Measurements from ENCODE around the gene ALPG. TPM values are rescaled to one million over a fixed set of nuclear protein-coding genes. Genes with fewer than 3 reads are reported as not detected.

Gene ALPG
- total and polyA plus RNA-seq, 2 of the 13 experiments (the other 11 are each of a cell fraction or from before 2014, with no cell fraction given): not detected

DNA sequence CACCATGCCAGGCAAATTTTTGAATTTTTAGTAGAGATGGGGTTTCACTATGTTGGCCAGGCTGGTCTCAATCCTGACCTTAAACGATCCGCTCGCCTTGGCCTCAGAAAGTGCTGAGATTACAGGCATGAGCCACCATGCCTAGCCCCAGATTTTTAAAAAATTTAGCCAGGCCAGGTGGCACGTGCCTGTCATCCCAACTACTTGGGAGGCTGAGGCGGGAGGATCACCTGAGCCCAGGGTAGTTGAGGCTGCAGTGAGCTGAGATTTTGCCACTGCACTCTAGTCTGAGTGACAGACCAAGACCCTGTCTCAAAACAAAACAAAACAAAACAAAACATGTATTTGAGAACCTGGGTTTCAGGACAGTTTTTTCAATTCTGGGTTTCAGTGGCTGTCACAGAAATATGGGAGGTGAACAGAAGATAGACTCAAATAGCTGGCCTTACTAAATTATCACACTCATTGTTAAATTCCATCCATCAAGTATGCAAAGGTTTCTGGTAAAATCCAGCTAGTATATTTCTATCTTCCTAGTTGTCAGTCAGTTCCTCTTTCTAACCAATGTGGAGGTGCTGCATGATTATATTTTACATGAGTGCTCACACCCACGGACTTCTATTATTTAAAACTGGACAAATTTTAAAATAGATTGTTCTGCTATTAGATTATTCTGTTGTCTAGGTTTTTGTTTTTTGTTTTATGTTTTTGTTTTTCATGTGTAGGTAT, 5.4 kb downstream of the ALPG start:
- in situ Hi-C loops (cut with HindIII; ENCODE audit: extremely low pct_ligation_motif_present, low pct_unique_long_range_greater_than_20kb) (no loop called here), intact Hi-C loops (cut with micrococcal nuclease; ENCODE audit: unreplicated experiment) (no loop called here)
- Histone ChIP-seq H3K27me3 (ENCODE audit: control insufficient read depth in 1 of 2, insufficient read depth in 2 of 2, low read length in 2 of 2) (peaks cover 1 to 49% of the 10 kb centered on the region in 2 experiments; a peak in 4 of 5 replicates), H3K79me2 (ENCODE audit: insufficient read depth, low read length) (no peaks in the 10 kb centered on the region), H3K4me2 (ENCODE audit: low read depth, low read length) (no peak overlapping the region), H3K27ac (ENCODE audit: extremely low read length, insufficient read depth, low read length) (no peak overlapping the region), H3K9ac (ENCODE audit: insufficient read depth, low read depth, low read length) (no peak overlapping the region), H3K9me3 (ENCODE audit: low read length) (no peaks in the 10 kb centered on the region), H4K20me1 (ENCODE audit: insufficient read depth, low read length) (no peaks in the 10 kb centered on the region), H3K36me3 (replicated peaks in 1 of 2; ENCODE audit: control insufficient read depth in 1 of 2, insufficient read depth in 2 of 2, low read length in 2 of 2) (no peaks in the 10 kb centered on the region), H3K4me3 (replicated peaks in 1 of 3; ENCODE audit: insufficient read depth in 1 of 3, low read depth in 2 of 3, low read length in 3 of 3) (no peak overlapping the region), H2AFZ (ENCODE audit: low read length) (no peak overlapping the region), H3K4me1 (ENCODE audit: insufficient read depth, low read length) (peaks cover 8% of the 10 kb centered on the region)
- WGBS (ENCODE audit: low lambda C conversion rate): 59% methylated on average over 6 of the region's 6 CpGs
- POLR2A ChIA-PET: no interaction called here
- BruUV-seq (replicated peaks): no TSS peak
- FAIRE-seq (no peak), ATAC-seq (no peak), DNase-seq (ENCODE audit: low spot score) (no peak)
- CTCF ChIA-PET (ENCODE audit: low intra/inter-chr PET ratio, low total read pairs): no interaction called here
- TF ChIP-seq SP4 (CRISPR knock-in tag; IDR thresholded peaks at IDR 0.05): no peak
- TF ChIP-seq TBP (CRISPR knock-in tag; IDR thresholded peaks at IDR 0.05): no peak
- no peak for TF ChIP-seq GLI4 (CRISPR knock-in tag; IDR thresholded peaks at IDR 0.05; ENCODE audit: borderline replicate concordance)
- TF ChIP-seq ZNF430 (CRISPR knock-in tag; IDR thresholded peaks at IDR 0.05): no peak
- no peak for TF ChIP-seq ZNF670 (CRISPR knock-in tag; IDR thresholded peaks at IDR 0.05; ENCODE audit: borderline replicate concordance)
- TF ChIP-seq, protein P1, sequence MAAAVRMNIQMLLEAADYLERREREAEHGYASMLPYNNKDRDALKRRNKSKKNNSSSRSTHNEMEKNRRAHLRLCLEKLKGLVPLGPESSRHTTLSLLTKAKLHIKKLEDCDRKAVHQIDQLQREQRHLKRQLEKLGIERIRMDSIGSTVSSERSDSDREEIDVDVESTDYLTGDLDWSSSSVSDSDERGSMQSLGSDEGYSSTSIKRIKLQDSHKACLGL (CRISPR knock-in tag; IDR thresholded peaks at IDR 0.05): no peak
- TF ChIP-seq ZNF34 (CRISPR knock-in tag; IDR thresholded peaks at IDR 0.05; ENCODE audit: borderline replicate concordance): no peak
- TF ChIP-seq GABPB1 (CRISPR knock-in tag; IDR thresholded peaks at IDR 0.05): no peak
- no peak for TF ChIP-seq ZNF101 (CRISPR knock-in tag; IDR thresholded peaks at IDR 0.05; ENCODE audit: borderline replicate concordance, low read depth)
- TF ChIP-seq MYC (CRISPR knock-in tag; IDR thresholded peaks at IDR 0.05; ENCODE audit: borderline replicate concordance): no peak
- TF ChIP-seq, protein P2, sequence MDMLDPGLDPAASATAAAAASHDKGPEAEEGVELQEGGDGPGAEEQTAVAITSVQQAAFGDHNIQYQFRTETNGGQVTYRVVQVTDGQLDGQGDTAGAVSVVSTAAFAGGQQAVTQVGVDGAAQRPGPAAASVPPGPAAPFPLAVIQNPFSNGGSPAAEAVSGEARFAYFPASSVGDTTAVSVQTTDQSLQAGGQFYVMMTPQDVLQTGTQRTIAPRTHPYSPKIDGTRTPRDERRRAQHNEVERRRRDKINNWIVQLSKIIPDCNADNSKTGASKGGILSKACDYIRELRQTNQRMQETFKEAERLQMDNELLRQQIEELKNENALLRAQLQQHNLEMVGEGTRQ (IDR thresholded peaks at IDR 0.05; ENCODE audit: low read depth, low read length): no peak
- TF ChIP-seq, protein P2 (CRISPR knock-in tag; IDR thresholded peaks at IDR 0.05; ENCODE audit: borderline replicate concordance): no peak
- no peak for TF ChIP-seq TCF7L2 (IDR thresholded peaks at IDR 0.05; ENCODE audit: low read depth, low read length)
- no peak for TF ChIP-seq RBM39 (IDR thresholded peaks at IDR 0.05; ENCODE audit: low read depth, low read length, poor library complexity, severe bottlenecking)
- TF ChIP-seq ATM (IDR thresholded peaks at IDR 0.05; ENCODE audit: borderline replicate concordance): no peak
- no peak for TF ChIP-seq FOXK1 (CRISPR knock-in tag; IDR thresholded peaks at IDR 0.05; ENCODE audit: borderline replicate concordance, low read depth)

Data from HepG2 (cell line).